WTC11 (cell line): Measurements from ENCODE around the gene GPR27. TPM values are rescaled to one million over a fixed set of nuclear protein-coding genes. Genes with fewer than 3 reads are reported as not detected.

ENCODE experiments used
- ATAC-seq: fragments of 200-7000 bp; cut with Tn5 transposase; 2 replicates; pipeline ENCODE4 v1.10.0; 2021; ENCODE audit warnings: mild to moderate bottlenecking, moderate library complexity
- CTCF ChIA-PET: fragments of 300-600 bp; sonication (Branson Sonifier 250); formaldehyde crosslinking; loops from one replicate; lab custom pipeline; 2021; ENCODE audit warnings: antibody characterized with exemption; lab: Charles Lee
- POLR2A ChIA-PET: fragments of 350-600 bp; sonication (Branson Sonifier 250); formaldehyde crosslinking; loops from one replicate; lab custom pipeline; 2021; ENCODE audit warnings: antibody characterized with exemption; lab: Charles Lee
- DNase-seq: peaks from one replicate; pipeline ENCODE4 v3.0.0; 2021; ENCODE audit warnings: low spot score
- H3K27ac Mint-ChIP-seq: 2 replicates; pipeline ENCODE4 v1.8.0; 2021; ENCODE audit warnings: mixed read lengths
- H3K27me3 Mint-ChIP-seq: 2 replicates; pipeline ENCODE4 v1.8.0; 2021; ENCODE audit warnings: low read depth, mild to moderate bottlenecking, moderate library complexity, mixed read lengths
- H3K36me3 Mint-ChIP-seq: 2 replicates; pipeline ENCODE4 v1.8.0; 2021; ENCODE audit warnings: mixed read lengths
- H3K4me1 Mint-ChIP-seq: 2 replicates; pipeline ENCODE4 v1.8.0; 2022; ENCODE audit warnings: mixed read lengths
- H3K4me3 Mint-ChIP-seq: 2 replicates; pipeline ENCODE4 v1.8.0; 2021; ENCODE audit warnings: mild to moderate bottlenecking, moderate library complexity, mixed read lengths
- H3K9me3 Mint-ChIP-seq: 2 replicates; pipeline ENCODE4 v1.8.0; 2021; ENCODE audit warnings: mixed read lengths
- ATF1 ChIP-seq: sonication (generic); formaldehyde crosslinking; IDR thresholded peaks from 2 replicates; pipeline ENCODE4 v1.8.1; 2023; ENCODE audit warnings: mild to moderate bottlenecking, moderate library complexity, missing genetic modification reagents
- GABPB1 ChIP-seq: sonication (generic); formaldehyde crosslinking; IDR thresholded peaks from 2 replicates; pipeline ENCODE4 v1.8.1; 2023; ENCODE audit warnings: mild to moderate bottlenecking, missing genetic modification reagents
- GTF2I ChIP-seq: fragments of 250-450 bp; sonication (Bioruptor Pico); conservative IDR thresholded peaks from 2 replicates; pipeline ENCODE4 v1.4.0; 2021; ENCODE audit warnings: mild to moderate bottlenecking
- IRF2 ChIP-seq: sonication (generic); formaldehyde crosslinking; IDR thresholded peaks from 2 replicates; pipeline ENCODE4 v1.8.0; 2022; ENCODE audit warnings: low read depth, missing genetic modification reagents, borderline replicate concordance
- NFE2L1 ChIP-seq: sonication (generic); formaldehyde crosslinking; IDR thresholded peaks from 2 replicates; pipeline ENCODE4 v1.8.1; 2023; ENCODE audit warnings: missing genetic modification reagents
- NR2C2 ChIP-seq: sonication (generic); formaldehyde crosslinking; IDR thresholded peaks from 2 replicates; pipeline ENCODE4 v1.8.0; 2022; ENCODE audit warnings: mild to moderate bottlenecking, missing genetic modification reagents
- NR3C1 ChIP-seq: sonication (generic); formaldehyde crosslinking; conservative IDR thresholded peaks from 2 replicates; pipeline ENCODE4 v1.8.1; 2023; ENCODE audit warnings: low read depth, mild to moderate bottlenecking, missing genetic modification reagents
- TCF7 ChIP-seq: sonication (generic); formaldehyde crosslinking; IDR thresholded peaks from 2 replicates; pipeline ENCODE4 v1.8.0; 2022; ENCODE audit warnings: mild to moderate bottlenecking, low read depth, missing genetic modification reagents, moderate library complexity
- TEAD1 ChIP-seq: sonication (generic); formaldehyde crosslinking; IDR thresholded peaks from 2 replicates; pipeline ENCODE4 v1.8.0; 2022; ENCODE audit warnings: mild to moderate bottlenecking, missing genetic modification reagents
- ZBTB21 ChIP-seq: sonication (generic); formaldehyde crosslinking; IDR thresholded peaks from 2 replicates; pipeline ENCODE4 v1.8.1; 2023; ENCODE audit warnings: mild to moderate bottlenecking, missing genetic modification reagents, borderline replicate concordance
- ZNF138 ChIP-seq: sonication (generic); formaldehyde crosslinking; conservative IDR thresholded peaks from 2 replicates; pipeline ENCODE4 v1.8.1; 2022; ENCODE audit warnings: mild to moderate bottlenecking, moderate library complexity, missing genetic modification reagents
- ZNF219 ChIP-seq: sonication (generic); formaldehyde crosslinking; IDR thresholded peaks from 2 replicates; pipeline ENCODE4 v1.8.0; 2023; ENCODE audit warnings: missing genetic modification reagents, mild to moderate bottlenecking, borderline replicate concordance
- ZNF416 ChIP-seq: fragments of 250-450 bp; sonication (Bioruptor Pico); IDR thresholded peaks from 2 replicates; pipeline ENCODE4 v1.9.0; 2021; ENCODE audit warnings: mild to moderate bottlenecking, inconsistent platforms
- total RNA-seq: library from RNA; stranded (reverse); gene quantifications from 3 replicates; pipeline ENCODE4 v1.2.3, GENCODE V29; 2021
- TF ChIP-seq, protein P1 (sequence below): sonication (generic); formaldehyde crosslinking; conservative IDR thresholded peaks from 2 replicates; pipeline ENCODE4 v1.8.1; 2022; ENCODE audit warnings: mild to moderate bottlenecking, missing genetic modification reagents
- TF ChIP-seq, protein P2 (sequence below): fragments of 250-450 bp; sonication (Bioruptor Pico); IDR thresholded peaks from 2 replicates; pipeline ENCODE4 v1.9.0; 2021; ENCODE audit warnings: mild to moderate bottlenecking, borderline replicate concordance
- TF ChIP-seq, protein P3 (sequence below): fragments of 250-450 bp; sonication (Bioruptor Pico); IDR thresholded peaks from 2 replicates; pipeline ENCODE4 v1.8.0; 2021; ENCODE audit warnings: mild to moderate bottlenecking
- TF ChIP-seq, protein P4 (sequence below): sonication (generic); formaldehyde crosslinking; IDR thresholded peaks from 2 replicates; pipeline ENCODE4 v1.8.0; 2023; ENCODE audit warnings: missing genetic modification reagents
- TF ChIP-seq, protein P5 (sequence below): sonication (generic); formaldehyde crosslinking; IDR thresholded peaks from 2 replicates; pipeline ENCODE4 v1.8.1; 2023; ENCODE audit warnings: mild to moderate bottlenecking, moderate library complexity, missing genetic modification reagents
- TF ChIP-seq, protein P6 (sequence below): sonication (generic); formaldehyde crosslinking; IDR thresholded peaks from 2 replicates; pipeline ENCODE4 v1.8.0; 2022; ENCODE audit warnings: mild to moderate bottlenecking, missing genetic modification reagents

The GPR27 gene
- total RNA-seq, 1 experiment from 2014 or later, result 16.4 TPM

DNA sequence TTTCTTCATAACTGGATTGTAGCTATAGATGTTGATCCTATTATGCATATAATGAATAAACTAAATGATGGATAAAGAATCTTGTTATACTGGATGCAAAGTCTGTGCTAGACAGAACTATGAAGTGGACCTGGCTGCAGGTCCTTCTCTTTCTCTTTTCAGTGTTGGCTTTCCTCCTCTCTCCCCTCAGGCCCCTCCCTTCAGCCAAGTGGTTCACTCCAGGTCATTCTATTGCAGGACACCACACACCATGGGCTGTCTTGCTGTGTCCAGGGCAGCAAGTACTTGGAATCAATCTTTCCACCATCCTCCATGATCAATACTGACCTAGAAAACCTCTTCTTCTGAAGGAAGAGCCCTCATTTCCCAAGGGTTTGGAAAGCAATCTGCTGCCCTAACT lies 48.7 kb upstream of the GPR27 start (continued):
- TF ChIP-seq NFE2L1 (no peak), ZBTB21 (CRISPR knock-in tag) (no peak), ZNF219 (CRISPR knock-in tag) (no peak), GABPB1 (CRISPR knock-in tag) (no peak)

DNA sequence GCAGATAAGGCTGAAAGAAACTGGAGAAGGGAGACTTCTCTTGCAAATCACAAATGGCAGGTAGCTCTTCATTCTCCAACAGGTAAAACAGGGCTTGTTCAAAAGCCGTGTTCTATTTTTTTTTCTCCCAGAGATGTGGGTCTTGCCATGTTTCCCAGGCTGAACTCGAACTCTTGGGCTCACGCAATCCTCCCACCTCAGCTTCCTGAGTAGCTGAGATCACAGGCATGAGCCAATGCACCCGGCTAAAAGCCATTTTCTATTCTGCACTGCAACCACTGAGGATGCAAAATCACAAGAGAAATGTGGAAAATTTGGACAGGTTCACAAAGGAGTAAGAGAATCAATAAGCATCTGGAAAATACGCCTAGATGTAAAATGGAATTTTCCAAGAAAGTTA lies 48.0 kb upstream of the GPR27 start:
- H3K4me3 Mint-ChIP-seq, result no peak overlapping the region
- no peaks in the 10 kb centered on the region for H3K36me3 Mint-ChIP-seq
- H3K27ac Mint-ChIP-seq, result no peak overlapping the region; the same call in 1 of the 2 replicates
- H3K27me3 Mint-ChIP-seq, result no peaks in the 10 kb centered on the region; the same call in 1 of the 2 replicates
- DNase-seq, result no peak
- TF ChIP-seq ZNF138, result no peak
- TF ChIP-seq TCF7, result no peak
- TF ChIP-seq, protein P1, sequence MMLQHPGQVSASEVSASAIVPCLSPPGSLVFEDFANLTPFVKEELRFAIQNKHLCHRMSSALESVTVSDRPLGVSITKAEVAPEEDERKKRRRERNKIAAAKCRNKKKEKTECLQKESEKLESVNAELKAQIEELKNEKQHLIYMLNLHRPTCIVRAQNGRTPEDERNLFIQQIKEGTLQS (CRISPR knock-in tag), result no peak
- TF ChIP-seq, protein P2, sequence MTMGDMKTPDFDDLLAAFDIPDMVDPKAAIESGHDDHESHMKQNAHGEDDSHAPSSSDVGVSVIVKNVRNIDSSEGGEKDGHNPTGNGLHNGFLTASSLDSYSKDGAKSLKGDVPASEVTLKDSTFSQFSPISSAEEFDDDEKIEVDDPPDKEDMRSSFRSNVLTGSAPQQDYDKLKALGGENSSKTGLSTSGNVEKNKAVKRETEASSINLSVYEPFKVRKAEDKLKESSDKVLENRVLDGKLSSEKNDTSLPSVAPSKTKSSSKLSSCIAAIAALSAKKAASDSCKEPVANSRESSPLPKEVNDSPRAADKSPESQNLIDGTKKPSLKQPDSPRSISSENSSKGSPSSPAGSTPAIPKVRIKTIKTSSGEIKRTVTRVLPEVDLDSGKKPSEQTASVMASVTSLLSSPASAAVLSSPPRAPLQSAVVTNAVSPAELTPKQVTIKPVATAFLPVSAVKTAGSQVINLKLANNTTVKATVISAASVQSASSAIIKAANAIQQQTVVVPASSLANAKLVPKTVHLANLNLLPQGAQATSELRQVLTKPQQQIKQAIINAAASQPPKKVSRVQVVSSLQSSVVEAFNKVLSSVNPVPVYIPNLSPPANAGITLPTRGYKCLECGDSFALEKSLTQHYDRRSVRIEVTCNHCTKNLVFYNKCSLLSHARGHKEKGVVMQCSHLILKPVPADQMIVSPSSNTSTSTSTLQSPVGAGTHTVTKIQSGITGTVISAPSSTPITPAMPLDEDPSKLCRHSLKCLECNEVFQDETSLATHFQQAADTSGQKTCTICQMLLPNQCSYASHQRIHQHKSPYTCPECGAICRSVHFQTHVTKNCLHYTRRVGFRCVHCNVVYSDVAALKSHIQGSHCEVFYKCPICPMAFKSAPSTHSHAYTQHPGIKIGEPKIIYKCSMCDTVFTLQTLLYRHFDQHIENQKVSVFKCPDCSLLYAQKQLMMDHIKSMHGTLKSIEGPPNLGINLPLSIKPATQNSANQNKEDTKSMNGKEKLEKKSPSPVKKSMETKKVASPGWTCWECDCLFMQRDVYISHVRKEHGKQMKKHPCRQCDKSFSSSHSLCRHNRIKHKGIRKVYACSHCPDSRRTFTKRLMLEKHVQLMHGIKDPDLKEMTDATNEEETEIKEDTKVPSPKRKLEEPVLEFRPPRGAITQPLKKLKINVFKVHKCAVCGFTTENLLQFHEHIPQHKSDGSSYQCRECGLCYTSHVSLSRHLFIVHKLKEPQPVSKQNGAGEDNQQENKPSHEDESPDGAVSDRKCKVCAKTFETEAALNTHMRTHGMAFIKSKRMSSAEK, result no peak
- no peak for TF ChIP-seq ATF1 (CRISPR knock-in tag)
- no peak for TF ChIP-seq IRF2
- no peak for TF ChIP-seq TEAD1 (CRISPR knock-in tag)
- TF ChIP-seq, protein P3, sequence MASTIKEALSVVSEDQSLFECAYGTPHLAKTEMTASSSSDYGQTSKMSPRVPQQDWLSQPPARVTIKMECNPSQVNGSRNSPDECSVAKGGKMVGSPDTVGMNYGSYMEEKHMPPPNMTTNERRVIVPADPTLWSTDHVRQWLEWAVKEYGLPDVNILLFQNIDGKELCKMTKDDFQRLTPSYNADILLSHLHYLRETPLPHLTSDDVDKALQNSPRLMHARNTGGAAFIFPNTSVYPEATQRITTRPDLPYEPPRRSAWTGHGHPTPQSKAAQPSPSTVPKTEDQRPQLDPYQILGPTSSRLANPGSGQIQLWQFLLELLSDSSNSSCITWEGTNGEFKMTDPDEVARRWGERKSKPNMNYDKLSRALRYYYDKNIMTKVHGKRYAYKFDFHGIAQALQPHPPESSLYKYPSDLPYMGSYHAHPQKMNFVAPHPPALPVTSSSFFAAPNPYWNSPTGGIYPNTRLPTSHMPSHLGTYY (CRISPR knock-in tag), result no peak
- TF ChIP-seq GTF2I, result no peak
- TF ChIP-seq, protein P4, sequence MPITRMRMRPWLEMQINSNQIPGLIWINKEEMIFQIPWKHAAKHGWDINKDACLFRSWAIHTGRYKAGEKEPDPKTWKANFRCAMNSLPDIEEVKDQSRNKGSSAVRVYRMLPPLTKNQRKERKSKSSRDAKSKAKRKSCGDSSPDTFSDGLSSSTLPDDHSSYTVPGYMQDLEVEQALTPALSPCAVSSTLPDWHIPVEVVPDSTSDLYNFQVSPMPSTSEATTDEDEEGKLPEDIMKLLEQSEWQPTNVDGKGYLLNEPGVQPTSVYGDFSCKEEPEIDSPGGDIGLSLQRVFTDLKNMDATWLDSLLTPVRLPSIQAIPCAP, result no peak
- TF ChIP-seq, all 79 proteins: peak for 0
- ChIA-PET CTCF (interaction anchor here (2.2 kb wide), 1 partner anchor 170 kb away, joined by 4 read pairs; no protein-coding TSS in a partner anchor), POLR2A (no interaction called here)
- no peak for ATAC-seq
- Mint-ChIP-seq H3K4me1 (peaks cover 15% of the 10 kb centered on the region), H3K9me3 (no peaks in the 10 kb centered on the region)

DNA sequence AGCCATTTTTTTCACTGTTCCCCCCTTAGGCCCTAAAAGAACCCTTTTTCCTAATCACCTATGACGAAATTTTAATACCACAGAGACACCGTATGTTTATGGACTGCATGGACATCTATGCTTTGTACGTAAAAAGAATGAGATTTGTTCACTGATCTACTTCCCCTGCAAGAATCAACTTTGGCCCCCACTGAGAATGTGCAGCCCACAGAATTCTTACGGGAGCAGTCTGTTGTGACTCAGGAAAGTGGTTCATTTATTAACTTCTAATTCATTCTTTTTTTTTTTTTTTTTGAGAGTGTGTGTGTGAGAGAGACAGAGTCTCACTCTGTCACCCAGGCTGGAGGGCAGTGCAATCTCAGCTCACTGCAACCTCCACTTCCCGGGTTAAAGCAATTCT lies 46.1 kb upstream of the GPR27 start:
- no peaks in the 10 kb centered on the region for H3K36me3 Mint-ChIP-seq
- no peak overlapping the region for H3K4me3 Mint-ChIP-seq
- no peaks in the 10 kb centered on the region for H3K9me3 Mint-ChIP-seq
- H3K4me1 Mint-ChIP-seq, result peaks cover 15% of the 10 kb centered on the region
- H3K27ac Mint-ChIP-seq, result no peak overlapping the region
- no peaks in the 10 kb centered on the region; the same call in 1 of the 2 replicates for H3K27me3 Mint-ChIP-seq
- ATAC-seq, result no peak
- POLR2A ChIA-PET, result no interaction called here
- no peak for DNase-seq
- CTCF ChIA-PET, result interaction anchor here (0.9 to 2.2 kb wide), 2 partner anchors 22 to 168 kb away, joined by 3 to 4 read pairs; no protein-coding TSS in a partner anchor
- TF ChIP-seq NR3C1 (CRISPR knock-in tag) (no peak), ZNF416 (CRISPR knock-in tag) (no peak), NR2C2 (CRISPR knock-in tag) (no peak)
- TF ChIP-seq, protein P1 (CRISPR knock-in tag), result no peak
- TF ChIP-seq, protein P3 (CRISPR knock-in tag), result no peak
- TF ChIP-seq, protein P5, sequence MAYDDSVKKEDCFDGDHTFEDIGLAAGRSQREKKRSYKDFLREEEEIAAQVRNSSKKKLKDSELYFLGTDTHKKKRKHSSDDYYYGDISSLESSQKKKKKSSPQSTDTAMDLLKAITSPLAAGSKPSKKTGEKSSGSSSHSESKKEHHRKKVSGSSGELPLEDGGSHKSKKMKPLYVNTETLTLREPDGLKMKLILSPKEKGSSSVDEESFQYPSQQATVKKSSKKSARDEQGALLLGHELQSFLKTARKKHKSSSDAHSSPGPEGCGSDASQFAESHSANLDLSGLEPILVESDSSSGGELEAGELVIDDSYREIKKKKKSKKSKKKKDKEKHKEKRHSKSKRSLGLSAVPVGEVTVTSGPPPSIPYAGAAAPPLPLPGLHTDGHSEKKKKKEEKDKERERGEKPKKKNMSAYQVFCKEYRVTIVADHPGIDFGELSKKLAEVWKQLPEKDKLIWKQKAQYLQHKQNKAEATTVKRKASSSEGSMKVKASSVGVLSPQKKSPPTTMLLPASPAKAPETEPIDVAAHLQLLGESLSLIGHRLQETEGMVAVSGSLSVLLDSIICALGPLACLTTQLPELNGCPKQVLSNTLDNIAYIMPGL, result no peak
- TF ChIP-seq, protein P2, result no peak
- TF ChIP-seq, protein P6, sequence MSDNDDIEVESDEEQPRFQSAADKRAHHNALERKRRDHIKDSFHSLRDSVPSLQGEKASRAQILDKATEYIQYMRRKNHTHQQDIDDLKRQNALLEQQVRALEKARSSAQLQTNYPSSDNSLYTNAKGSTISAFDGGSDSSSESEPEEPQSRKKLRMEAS (CRISPR knock-in tag), result no peak
